Duodenal mucosa (tissue), 2 donors: Measurements from ENCODE around the gene PDZD2.
"Not testable (repeated sequence)": the region's sequence is repeated elsewhere in the genome, so short reads cannot be mapped to it uniquely, and the experiment has no call there.

Source experiments
- H3K27ac ChIP-seq: one replicate; pipeline ENCODE4 v1.7.0; 2013; ENCODE audit warnings: low read depth, low read length
- H3K27me3 ChIP-seq, 2 donors: one replicate each; pipeline ENCODE4 v1.7.0; 2013; ENCODE audit warnings: low read length in 2 of 2, control low read depth in 1 of 2; ENCODE audit not compliant: insufficient read depth in 2 of 2, control insufficient read depth in 1 of 2
- H3K36me3 ChIP-seq, 2 donors: one replicate each; pipeline ENCODE4 v1.7.0; 2013; ENCODE audit warnings: low read length in 2 of 2, control low read depth in 1 of 2; ENCODE audit not compliant: insufficient read depth in 2 of 2, control insufficient read depth in 1 of 2
- H3K4me1 ChIP-seq, 2 donors: one replicate each; pipeline ENCODE4 v1.7.0; 2013; ENCODE audit warnings: low read length in 2 of 2, control low read depth in 1 of 2; ENCODE audit not compliant: insufficient read depth in 2 of 2, control insufficient read depth in 1 of 2
- H3K4me3 ChIP-seq, 2 donors: one replicate each; pipeline ENCODE4 v1.7.0; 2013; ENCODE audit warnings: low read length in 2 of 2, low read depth in 1 of 2
- H3K9ac ChIP-seq, 2 donors: one replicate each; pipeline ENCODE4 v1.7.0; 2013; ENCODE audit warnings: low read length in 2 of 2, low read depth in 1 of 2
- H3K9me3 ChIP-seq, 2 donors: one replicate each; pipeline ENCODE4 v1.7.0; 2013; ENCODE audit warnings: low read length in 2 of 2, control low read depth in 1 of 2; ENCODE audit not compliant: control insufficient read depth in 1 of 2

PDZD2 gene

DNA sequence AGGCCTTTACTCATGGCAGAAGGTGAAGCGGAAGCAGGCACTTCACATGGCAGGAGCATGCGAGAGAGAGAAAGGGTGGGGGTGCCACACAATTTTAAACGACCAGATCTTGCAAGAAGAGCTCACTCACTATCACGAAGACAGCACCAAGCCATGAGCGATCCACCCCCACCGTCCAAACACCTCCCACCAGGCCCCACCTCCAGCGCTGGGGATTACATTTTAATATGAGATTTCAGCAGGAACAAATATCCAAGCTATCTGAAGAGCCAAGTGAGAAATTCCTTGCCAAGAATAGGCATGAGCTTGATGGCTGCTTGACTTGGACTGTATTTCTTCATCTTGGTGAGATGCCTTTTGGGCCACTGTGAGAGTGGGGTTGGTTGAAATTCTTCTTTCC lies 88.0 kb downstream of the PDZD2 start:
- Histone ChIP-seq H3K4me3 (no peak overlapping the region), H3K9me3 (no peaks in the 10 kb centered on the region), H3K27ac (no peak overlapping the region), H3K9ac (no peak overlapping the region), H3K36me3 (no peaks in the 10 kb centered on the region), H3K4me1 (no peaks in the 10 kb centered on the region), H3K27me3 (no peaks in the 10 kb centered on the region)

DNA sequence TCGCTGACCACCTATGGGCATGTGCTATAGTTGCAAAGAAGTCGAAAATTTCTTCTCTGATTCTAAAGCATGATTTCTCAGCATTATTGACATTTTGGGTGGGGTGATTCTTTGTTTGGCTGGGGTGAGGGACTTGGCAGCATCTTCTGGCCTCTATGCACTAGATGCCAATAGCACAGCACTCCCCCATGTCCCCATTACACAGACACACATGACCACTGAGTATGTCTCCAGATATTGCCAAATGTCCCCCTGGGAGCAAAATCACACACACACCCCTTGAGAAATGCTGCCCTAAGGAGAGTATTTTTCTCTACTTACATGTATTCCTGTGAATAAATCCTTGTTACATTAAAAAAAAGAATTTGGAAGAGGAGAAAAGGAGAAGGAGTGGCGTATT lies 89.1 kb downstream of the PDZD2 start:
- H3K36me3 ChIP-seq: no peaks in the 10 kb centered on the region
- H3K4me1 ChIP-seq: no peaks in the 10 kb centered on the region
- H3K9ac ChIP-seq: no peak overlapping the region
- H3K27me3 ChIP-seq: no peaks in the 10 kb centered on the region
- no peaks in the 10 kb centered on the region for H3K9me3 ChIP-seq
- no peak overlapping the region for H3K4me3 ChIP-seq
- no peak overlapping the region for H3K27ac ChIP-seq

DNA sequence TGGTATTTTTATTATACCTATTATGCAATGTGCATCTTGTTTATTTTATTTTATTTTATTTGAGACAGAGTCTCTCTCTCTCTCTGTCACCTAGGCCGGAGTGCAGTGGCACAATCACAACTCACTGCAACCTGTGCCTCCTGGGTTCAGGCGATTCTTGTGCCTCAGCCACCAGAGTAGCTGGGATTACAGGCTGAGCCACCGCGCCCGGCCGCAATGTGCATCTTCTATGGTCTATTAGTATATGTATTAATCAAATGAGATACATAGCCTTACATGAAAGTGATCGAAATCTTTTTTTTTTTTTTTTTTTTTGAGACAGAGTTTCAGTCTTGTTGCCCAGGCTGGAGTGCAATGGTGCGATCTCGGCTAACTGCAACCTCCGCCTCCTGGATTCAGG lies 89.9 kb downstream of the PDZD2 start:
- H3K9ac ChIP-seq, H3K36me3 ChIP-seq, H3K27ac ChIP-seq, H3K4me3 ChIP-seq, H3K4me1 ChIP-seq, H3K9me3 ChIP-seq, H3K27me3 ChIP-seq: not testable (repeated sequence)

DNA sequence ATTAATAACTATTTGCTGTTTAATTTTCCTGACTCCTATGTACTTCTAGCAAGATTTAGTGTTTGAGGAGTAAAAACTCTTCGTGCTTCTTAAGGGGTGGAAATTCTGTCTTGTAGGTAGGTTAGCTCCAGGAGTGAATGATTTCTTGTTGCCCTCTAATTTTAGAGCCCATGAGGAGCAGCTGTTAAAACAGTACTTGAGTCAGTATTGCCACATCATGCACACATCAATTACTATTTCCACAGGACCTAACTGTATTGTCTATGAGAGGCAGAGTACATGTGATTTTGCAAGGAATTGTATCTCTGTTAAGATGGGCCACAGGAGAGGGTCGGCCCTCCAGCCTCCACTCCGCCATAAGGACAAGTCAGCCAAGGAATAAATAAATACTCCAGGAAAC lies 91.2 kb downstream of the PDZD2 start:
- Histone ChIP-seq H3K4me3 (no peak overlapping the region), H3K36me3 (no peaks in the 10 kb centered on the region), H3K27ac (no peak overlapping the region), H3K27me3 (no peaks in the 10 kb centered on the region), H3K9ac (no peak overlapping the region), H3K4me1 (no peaks in the 10 kb centered on the region), H3K9me3 (no peaks in the 10 kb centered on the region)

DNA sequence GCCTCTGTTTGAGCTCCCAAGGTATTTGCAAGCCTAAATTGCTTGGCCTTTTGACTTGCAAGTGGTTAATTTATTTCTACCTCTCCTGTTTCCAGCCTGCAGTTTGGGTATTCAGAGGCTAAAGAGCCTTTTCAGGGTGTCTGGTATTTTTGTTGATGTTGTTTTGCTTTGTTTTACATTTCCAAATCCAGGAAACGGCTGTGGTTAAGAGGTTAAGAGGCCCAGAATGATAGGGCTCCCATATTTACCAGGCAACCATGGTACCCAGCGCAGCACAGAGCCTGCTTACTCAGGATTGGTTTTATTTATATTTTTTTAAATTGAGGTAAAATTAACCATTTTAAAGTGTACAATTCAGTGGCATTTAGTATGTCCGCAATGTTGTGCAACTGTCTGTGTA lies 92.1 kb downstream of the PDZD2 start:
- Histone ChIP-seq H3K9ac (no peak overlapping the region), H3K9me3 (no peaks in the 10 kb centered on the region), H3K4me1 (no peaks in the 10 kb centered on the region), H3K4me3 (no peak overlapping the region), H3K27me3 (no peaks in the 10 kb centered on the region), H3K36me3 (no peaks in the 10 kb centered on the region), H3K27ac (no peak overlapping the region)

DNA sequence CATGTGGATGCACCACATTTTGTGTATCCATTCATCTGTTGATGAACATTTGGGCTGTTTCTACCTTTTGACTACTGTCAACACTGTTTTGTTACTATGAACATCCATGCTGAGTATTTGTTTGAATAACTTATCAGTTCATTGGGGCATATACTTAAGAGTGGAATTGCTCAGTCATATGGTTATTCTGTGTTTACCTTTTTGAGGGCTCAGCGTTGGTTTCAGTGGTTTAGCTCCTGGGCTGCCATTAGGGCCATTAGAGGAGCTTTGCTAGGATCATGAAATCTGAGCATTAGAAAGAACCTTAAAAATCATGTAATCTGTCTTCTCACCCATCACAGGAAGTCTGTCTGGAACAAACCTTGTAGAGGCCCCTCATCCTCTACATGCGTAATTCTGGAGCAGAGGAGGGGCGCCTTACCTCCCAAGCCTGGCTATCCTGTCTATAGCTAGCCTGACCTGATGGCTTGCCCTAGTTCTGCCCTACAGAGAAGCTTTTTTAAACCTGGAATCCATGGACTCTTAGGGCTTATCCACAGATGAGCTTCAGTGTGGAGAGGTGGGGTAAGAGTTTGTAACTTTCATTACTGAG lies 92.9 kb downstream of the PDZD2 start:
- no peaks in the 10 kb centered on the region for H3K27me3 ChIP-seq
- no peaks in the 10 kb centered on the region for H3K9me3 ChIP-seq
- no peaks in the 10 kb centered on the region for H3K4me1 ChIP-seq
- H3K9ac ChIP-seq: no peak overlapping the region
- H3K36me3 ChIP-seq: no peaks in the 10 kb centered on the region
- no peak overlapping the region for H3K4me3 ChIP-seq
- H3K27ac ChIP-seq: no peak overlapping the region

DNA sequence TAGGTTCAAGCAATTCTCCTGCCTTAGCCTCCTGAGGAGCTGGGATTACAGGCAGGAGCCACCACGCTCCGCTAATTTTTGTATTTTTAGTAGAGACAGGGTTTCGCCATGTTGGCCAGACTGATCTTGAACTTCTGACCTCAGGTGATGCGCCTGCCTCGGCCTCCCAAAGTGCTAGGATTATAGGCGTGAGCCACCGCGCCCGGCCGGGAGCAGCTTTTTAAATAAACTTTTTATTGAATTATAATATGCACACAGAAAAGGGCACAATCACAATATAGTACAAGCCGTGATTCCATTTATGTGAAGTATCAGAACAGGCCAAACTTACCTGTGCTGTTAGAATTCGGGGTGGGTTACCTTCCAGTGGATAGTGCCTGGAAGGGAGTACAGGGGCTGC lies 93.9 kb downstream of the PDZD2 start:
- H3K9me3 ChIP-seq, H3K4me1 ChIP-seq, H3K27ac ChIP-seq, H3K4me3 ChIP-seq, H3K27me3 ChIP-seq, H3K9ac ChIP-seq, H3K36me3 ChIP-seq: not testable (repeated sequence)

DNA sequence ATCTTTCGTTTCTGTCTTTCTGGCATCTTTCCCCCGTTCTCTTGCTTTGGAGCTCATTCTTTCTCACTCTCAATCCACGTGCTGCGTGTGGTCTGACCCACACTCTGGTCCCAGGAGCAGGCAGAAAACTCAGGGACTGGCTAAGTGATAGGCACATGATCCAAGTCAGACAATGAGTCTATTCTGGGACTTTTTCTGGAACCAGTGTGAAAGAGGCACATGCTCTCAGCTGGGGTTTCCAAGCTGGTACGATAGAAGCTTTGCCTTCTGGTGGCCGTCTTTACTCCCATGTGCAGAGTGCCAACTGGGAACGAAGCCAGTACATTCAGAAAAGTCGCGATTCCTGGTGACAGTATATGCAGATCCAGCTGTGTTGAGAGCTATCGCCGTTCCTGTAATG lies 94.4 kb downstream of the PDZD2 start:
- H3K4me3 ChIP-seq: no peak overlapping the region
- H3K27me3 ChIP-seq: no peaks in the 10 kb centered on the region
- H3K4me1 ChIP-seq: no peaks in the 10 kb centered on the region
- no peak overlapping the region for H3K9ac ChIP-seq
- H3K36me3 ChIP-seq: no peaks in the 10 kb centered on the region
- H3K9me3 ChIP-seq: no peaks in the 10 kb centered on the region
- no peak overlapping the region for H3K27ac ChIP-seq

DNA sequence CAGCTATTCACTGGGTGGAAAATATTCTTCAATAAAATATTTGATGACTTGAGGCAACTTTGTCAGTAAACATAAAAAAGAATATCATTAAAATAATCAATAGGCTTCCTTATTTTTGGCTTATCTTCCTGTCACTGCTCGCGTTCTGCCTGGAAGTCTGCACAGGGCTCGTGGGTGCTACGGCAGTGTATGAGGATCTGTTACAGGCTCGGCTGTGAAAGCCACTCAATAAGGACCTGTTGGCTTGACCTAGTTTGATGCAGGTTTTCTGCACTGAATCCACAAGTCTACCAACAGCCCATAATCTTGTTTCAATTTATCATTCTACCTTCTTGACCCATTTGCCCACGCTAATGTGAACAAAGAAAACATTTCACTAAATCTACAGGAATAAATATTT lies 97.2 kb downstream of the PDZD2 start:
- Histone ChIP-seq H3K27me3 (no peaks in the 10 kb centered on the region), H3K27ac (no peak overlapping the region), H3K9ac (no peak overlapping the region), H3K4me1 (no peaks in the 10 kb centered on the region), H3K36me3 (no peaks in the 10 kb centered on the region), H3K9me3 (peaks cover 0 to 3% of the 10 kb centered on the region in 2 donors), H3K4me3 (no peak overlapping the region)

DNA sequence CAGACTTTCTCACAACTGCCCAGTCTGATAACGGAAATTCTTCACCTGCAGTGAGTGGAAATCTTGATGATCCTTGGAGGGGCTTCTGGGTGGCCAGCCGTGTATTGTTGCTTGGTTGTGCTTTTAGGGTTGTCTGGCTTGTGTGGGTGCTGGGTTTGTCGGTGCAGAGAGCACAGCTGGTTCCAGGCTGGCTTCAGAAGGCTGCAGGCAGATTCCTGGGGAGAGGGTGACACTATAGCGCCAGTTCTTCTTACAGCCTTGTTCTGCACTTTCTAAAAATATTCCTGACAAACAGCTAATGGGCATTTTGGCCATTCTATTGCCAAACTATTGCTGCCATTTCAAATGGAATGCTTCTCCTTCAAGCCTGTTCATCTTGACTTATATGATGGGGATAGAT lies 99.3 kb downstream of the PDZD2 start:
- H3K9me3 ChIP-seq: peaks cover 0 to 3% of the 10 kb centered on the region in 2 donors
- H3K27ac ChIP-seq: no peak overlapping the region
- H3K36me3 ChIP-seq: no peaks in the 10 kb centered on the region
- H3K27me3 ChIP-seq: no peaks in the 10 kb centered on the region
- H3K4me1 ChIP-seq: no peaks in the 10 kb centered on the region
- H3K4me3 ChIP-seq: no peak overlapping the region
- H3K9ac ChIP-seq: no peak overlapping the region

DNA sequence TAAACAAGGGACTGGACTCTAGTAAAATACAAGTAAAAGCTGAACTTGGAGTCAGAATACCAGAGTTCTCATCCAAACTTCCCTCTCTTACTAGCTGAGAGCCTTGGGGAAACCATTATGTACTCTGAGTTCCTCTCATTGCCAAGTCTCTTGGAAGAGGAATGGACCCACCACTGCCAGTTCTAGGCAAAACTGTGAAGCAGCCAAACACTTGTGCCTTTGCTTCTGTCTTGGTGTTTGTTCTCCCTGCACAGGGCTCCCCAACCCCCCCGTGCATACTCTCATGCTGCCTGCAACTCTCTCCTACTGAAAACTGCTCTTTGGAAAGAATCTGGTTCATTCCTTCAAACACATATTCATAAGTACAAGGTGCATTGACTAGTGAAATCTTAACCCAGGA lies 102.6 kb downstream of the PDZD2 start:
- Histone ChIP-seq H3K9ac (no peak overlapping the region), H3K9me3 (peaks cover 0 to 3% of the 10 kb centered on the region in 2 donors), H3K4me1 (no peaks in the 10 kb centered on the region), H3K4me3 (no peak overlapping the region), H3K27me3 (no peaks in the 10 kb centered on the region), H3K36me3 (no peaks in the 10 kb centered on the region), H3K27ac (no peak overlapping the region)
